ENCODE data around the gene SLC26A1. TPM values are rescaled to one million over a fixed set of nuclear protein-coding genes. Genes with fewer than 3 reads are reported as not detected.
A peak's percentile ranks its signal among the peaks of the same experiment; 100 is the strongest.

SLC26A1 gene
- total and polyA plus RNA-seq, 8 donors, result 0.28 to 1.7 (median 0.66) TPM

DNA sequence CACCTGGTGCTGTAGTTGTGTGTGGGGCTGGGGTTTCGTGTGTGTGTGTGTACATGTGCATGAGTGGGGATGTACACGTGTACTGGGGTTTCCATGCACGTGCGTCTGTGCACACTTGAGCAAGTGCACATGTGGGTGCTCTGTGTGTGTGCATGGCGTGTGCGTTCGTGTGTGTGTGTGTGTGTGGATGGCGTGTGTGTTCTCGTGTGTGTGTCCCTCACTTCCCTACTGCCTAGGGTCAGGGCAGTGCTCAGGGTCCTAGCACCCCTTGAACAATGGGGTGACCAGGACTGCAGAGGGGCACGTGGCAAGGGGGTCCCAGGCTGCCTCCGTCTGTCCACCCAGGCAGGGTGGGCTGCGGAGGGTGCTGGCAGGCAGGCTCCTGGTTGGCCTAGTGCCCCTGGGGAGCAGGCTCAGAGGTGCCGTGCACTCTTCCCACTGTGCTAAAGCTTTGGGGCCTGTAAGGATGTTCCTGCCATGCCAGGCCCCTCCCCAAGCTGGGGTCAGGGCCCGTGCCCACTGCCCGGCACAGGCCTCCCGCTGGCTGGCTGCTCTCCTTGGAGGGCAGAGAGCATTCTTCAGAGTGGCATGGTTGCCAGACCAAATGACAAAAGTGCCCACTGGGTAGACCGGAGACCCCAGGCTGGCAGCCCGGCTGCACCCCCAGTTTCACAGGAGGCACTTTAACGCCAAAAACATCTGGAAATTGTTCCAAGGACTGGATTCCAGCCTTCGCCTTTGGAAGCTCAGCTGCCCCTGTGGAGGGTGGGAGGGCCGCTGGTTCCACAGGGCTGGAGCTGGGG, 47.3 kb upstream of the SLC26A1 start:
- Histone ChIP-seq H3K4me3 (no peak overlapping the region), H3K4me1 (peaks cover 4 to 9% (median 5%) of the 10 kb centered on the region in 3 donors), H3K27me3 (no peaks in the 10 kb centered on the region), H3K9me3 (no peaks in the 10 kb centered on the region), H3K27ac (no peak overlapping the region), H3K36me3 (no peaks in the 10 kb centered on the region)
- intact Hi-C loops (cut with DNase I), result no loop called here
- ATAC-seq (no peak), FAIRE-seq (no peak), DNase-seq (peak in 2 of 6 donors; percentile 34 to 51)
- TF ChIP-seq, protein P1, sequence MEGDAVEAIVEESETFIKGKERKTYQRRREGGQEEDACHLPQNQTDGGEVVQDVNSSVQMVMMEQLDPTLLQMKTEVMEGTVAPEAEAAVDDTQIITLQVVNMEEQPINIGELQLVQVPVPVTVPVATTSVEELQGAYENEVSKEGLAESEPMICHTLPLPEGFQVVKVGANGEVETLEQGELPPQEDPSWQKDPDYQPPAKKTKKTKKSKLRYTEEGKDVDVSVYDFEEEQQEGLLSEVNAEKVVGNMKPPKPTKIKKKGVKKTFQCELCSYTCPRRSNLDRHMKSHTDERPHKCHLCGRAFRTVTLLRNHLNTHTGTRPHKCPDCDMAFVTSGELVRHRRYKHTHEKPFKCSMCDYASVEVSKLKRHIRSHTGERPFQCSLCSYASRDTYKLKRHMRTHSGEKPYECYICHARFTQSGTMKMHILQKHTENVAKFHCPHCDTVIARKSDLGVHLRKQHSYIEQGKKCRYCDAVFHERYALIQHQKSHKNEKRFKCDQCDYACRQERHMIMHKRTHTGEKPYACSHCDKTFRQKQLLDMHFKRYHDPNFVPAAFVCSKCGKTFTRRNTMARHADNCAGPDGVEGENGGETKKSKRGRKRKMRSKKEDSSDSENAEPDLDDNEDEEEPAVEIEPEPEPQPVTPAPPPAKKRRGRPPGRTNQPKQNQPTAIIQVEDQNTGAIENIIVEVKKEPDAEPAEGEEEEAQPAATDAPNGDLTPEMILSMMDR (IDR thresholded peaks at IDR 0.05), result no peak
- 91 to 94% methylated on average over 21 of the region's 21 CpGs for WGBS, 2 donors

DNA sequence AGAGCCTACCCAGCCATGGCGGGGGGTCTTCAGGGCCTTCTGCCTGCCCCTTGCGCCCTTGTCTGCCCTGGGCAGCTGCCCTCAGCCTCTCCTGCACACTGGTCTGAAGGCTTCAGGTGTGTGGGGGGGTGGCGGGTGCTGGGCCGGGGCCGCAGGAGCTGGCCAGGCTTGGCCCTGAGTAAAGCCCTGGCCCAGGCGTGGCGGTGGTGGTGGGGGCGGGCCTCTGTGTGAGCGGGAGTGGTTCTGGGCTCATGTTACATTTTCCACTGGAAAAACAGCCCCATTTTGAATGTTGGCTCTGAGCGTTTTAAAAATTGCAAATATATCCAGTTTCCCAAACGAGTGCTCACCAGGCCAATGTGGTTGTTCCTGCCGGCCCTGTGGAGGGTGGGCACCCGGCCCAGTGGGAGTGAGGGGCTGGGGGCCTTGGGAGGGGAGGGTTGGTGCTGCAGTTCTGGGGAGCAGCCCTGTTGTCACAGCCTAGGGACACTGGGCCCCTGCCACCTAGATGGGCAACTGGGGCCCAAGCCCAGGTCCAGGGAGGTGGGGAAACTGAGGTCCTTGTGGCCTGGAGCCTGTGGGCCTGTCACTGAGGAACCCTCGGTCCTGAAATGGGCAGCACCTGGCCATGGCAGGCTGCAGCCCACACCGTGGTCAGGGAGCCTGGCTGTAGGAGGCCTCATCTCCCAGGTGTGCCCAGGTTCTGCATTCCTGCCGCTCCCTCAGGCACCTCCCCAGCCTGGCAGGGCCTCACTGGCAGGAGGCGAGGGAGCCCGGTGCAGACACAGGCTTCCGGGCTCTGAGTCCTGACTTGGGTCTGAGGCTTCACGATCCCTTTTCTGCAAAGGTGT, 46.5 kb upstream of the SLC26A1 start:
- DNase-seq (peak; percentile 63 to 82 (median 72)), ATAC-seq (peak; percentile 63 to 80 (median 77)), FAIRE-seq (no peak)
- TF ChIP-seq, protein P1 (IDR thresholded peaks at IDR 0.05), result no peak
- Histone ChIP-seq H3K27ac (peak overlapping the region in 2 of 4 donors; percentile 22 to 41), H3K27me3 (no peaks in the 10 kb centered on the region), H3K4me1 (peaks cover 4 to 9% (median 5%) of the 10 kb centered on the region in 3 donors), H3K4me3 (no peak overlapping the region), H3K9me3 (no peaks in the 10 kb centered on the region), H3K36me3 (no peaks in the 10 kb centered on the region)
- intact Hi-C loops (cut with DNase I), result loop anchor here in 1 of 3 donors (10.0 kb wide), 1 partner anchor 755 kb away; no protein-coding TSS in a partner anchor
- 41 to 48% methylated on average over 15 to 20 of the region's 20 CpGs for WGBS, 2 donors

DNA sequence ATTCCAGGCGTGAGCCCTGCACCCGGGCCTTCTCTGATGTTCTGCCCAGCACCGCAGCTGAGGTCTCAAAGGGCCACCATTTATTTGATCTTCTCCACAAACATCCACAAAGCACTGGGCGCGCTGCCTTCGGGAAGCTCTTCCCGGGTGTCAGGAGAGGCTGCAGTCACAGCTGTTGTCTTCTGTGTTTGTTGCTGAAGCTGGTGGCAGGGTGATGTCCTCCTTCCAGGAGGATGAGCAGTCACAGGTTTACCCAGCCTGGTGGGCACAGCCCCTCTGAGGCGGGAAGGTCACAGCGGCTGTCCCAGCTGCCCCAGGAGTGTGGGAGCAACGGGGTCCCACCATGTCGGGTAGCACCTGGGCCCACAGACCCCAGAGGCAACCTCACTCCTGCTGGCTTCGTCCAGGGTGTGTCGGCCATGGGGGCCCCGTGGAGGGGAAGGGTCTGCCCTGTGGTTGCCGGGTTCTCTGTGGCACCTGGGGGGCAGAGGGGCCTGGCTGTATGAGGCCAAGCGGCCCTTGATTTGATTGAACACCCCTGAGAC, 45.8 kb upstream of the SLC26A1 start:
- FAIRE-seq, result no peak
- H3K27ac ChIP-seq, result peak overlapping the region in 1 of 4 donors; percentile 41

DNA sequence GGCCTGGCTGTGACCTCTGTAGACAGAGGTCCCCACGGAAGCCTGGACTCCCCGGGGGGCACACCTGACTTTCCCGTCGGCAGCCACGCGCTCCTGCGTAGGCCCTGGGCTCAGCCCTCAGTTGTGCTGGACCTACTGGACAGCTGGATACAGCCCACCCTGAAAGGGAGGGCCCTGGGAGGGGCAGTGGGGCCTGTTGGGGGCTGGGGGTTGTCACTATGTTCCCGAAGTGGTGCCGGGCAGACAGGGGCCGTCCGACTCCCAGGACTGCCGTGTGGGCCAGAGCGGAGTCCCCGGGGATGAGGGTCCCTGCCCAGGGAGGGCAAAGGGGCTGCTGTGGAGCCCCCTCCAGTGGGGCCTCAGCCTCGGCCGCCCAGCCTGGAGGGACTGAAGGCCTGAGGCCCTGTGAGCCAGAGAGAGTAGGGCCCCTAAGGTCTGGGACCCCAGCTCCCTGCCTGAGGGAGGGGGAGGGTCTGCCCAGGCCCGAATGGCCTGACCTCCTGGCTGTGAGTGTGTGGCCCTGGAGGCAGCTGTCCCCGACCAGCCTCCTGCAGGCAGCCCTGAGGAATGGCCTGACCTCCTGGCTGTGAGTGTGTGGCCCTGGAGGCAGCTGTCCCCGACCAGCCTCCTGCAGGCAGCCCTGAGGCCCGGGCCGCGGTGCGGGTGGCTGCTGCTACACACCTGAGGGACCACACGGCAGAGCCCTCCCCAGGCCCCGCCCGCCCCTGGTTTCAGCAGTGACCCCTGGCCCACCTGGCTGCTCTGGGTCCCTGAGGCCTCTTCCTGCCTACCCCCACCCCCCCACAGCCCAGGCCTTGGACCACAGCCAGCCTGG, 44.0 kb upstream of the SLC26A1 start:
- no peak overlapping the region for H3K4me3 ChIP-seq
- H3K27ac ChIP-seq, result no peak overlapping the region
- no peaks in the 10 kb centered on the region for H3K36me3 ChIP-seq
- TF ChIP-seq, protein P1 (IDR thresholded peaks at IDR 0.05), result no peak
- no peaks in the 10 kb centered on the region for H3K27me3 ChIP-seq
- DNase-seq, result no peak
- intact Hi-C loops (cut with DNase I), result loop anchor here in 1 of 3 donors (10.0 kb wide), 1 partner anchor 752 kb away; no protein-coding TSS in a partner anchor
- ATAC-seq, result no peak
- no peaks in the 10 kb centered on the region for H3K9me3 ChIP-seq
- 88 to 89% methylated on average over 23 to 26 of the region's 26 CpGs for WGBS, 2 donors
- H3K4me1 ChIP-seq, result peaks cover 0 to 9% (median 4%) of the 10 kb centered on the region in 3 donors
- no peak for FAIRE-seq

More for the DNA sequence above, 45.8 kb upstream of the SLC26A1 start:
- intact Hi-C loops (cut with DNase I), result loop anchor here in 1 of 3 donors (10.0 kb wide), 1 partner anchor 754 kb away; no protein-coding TSS in a partner anchor
- peaks cover 4 to 9% (median 5%) of the 10 kb centered on the region in 3 donors for H3K4me1 ChIP-seq
- peak in 1 of 6 donors; percentile 87 for DNase-seq
- H3K36me3 ChIP-seq, result no peaks in the 10 kb centered on the region
- 87 to 89% methylated on average over 16 of the region's 16 CpGs for WGBS, 2 donors
- no peaks in the 10 kb centered on the region for H3K27me3 ChIP-seq
- ATAC-seq, result no peak
- no peak overlapping the region for H3K4me3 ChIP-seq
- H3K9me3 ChIP-seq, result no peaks in the 10 kb centered on the region
- TF ChIP-seq, protein P1 (IDR thresholded peaks at IDR 0.05), result no peak
